ENCODE results near the gene PGC. TPM values are rescaled to one million over a fixed set of nuclear protein-coding genes. Genes with fewer than 3 reads are reported as not detected.

Gene PGC
- polyA plus RNA-seq, 3 donors, result not detected

- no peaks in the 10 kb centered on the region for H3K27me3 ChIP-seq (ENCODE audit: control insufficient read depth in 2 of 2, insufficient read depth in 2 of 2, low read length in 2 of 2)
- WGBS (ENCODE audit: insufficient coverage), result 95% methylated on average over 5 of the region's 6 CpGs
- Mint-ChIP-seq H3K9me3 (peaks cover 0 to 2% (median 0%) of the 10 kb centered on the region in 7 donors), H3K27me3 (ENCODE audit: low read depth in 3 of 3) (peaks cover 0 to 4% (median 0%) of the 10 kb centered on the region in 3 donors), H3K4me1 (peaks cover 5% of the 10 kb centered on the region), H3K4me3 (no peak overlapping the region), H3K36me3 (no peaks in the 10 kb centered on the region), H3K27ac (no peak overlapping the region)
- H3K9me3 ChIP-seq (replicated peaks in 1 of 2; ENCODE audit: control insufficient read depth in 1 of 2, insufficient read depth in 1 of 2, low read length in 2 of 2), result no peaks in the 10 kb centered on the region
- H2AFZ ChIP-seq (ENCODE audit: insufficient read depth, low read depth, low read length, poor library complexity, severe bottlenecking), result no peak overlapping the region
- H3K27ac ChIP-seq (ENCODE audit: low read depth in 1 of 2, low read length in 2 of 2), result no peak overlapping the region
- no peaks in the 10 kb centered on the region for H4K20me1 ChIP-seq (ENCODE audit: insufficient read depth, low read length)
- H3K36me3 ChIP-seq (replicated peaks in 1 of 2; ENCODE audit: control insufficient read depth in 1 of 2, insufficient read depth in 2 of 2, low read length in 2 of 2), result no peaks in the 10 kb centered on the region
- intact Hi-C loops (cut with micrococcal nuclease), result no loop called here
- no peak for DNase-seq
- no peak overlapping the region for H3K9ac ChIP-seq (ENCODE audit: insufficient read depth, low read length, poor library complexity, severe bottlenecking)
- H3K79me2 ChIP-seq (ENCODE audit: insufficient read depth, low read length), result no peaks in the 10 kb centered on the region
- no peak overlapping the region for H3K4me3 ChIP-seq (replicated peaks in 1 of 3; ENCODE audit: low read depth in 2 of 3, low read length in 3 of 3)
- no peak overlapping the region for H3K4me2 ChIP-seq (replicated peaks; ENCODE audit: extremely low read depth, low read length, poor library complexity, severe bottlenecking)
- no peaks in the 10 kb centered on the region for H3K4me1 ChIP-seq (ENCODE audit: control insufficient read depth in 1 of 2, insufficient read depth in 2 of 2, low read length in 2 of 2)
- TF ChIP-seq CTCF (IDR thresholded peaks at IDR 0.05), result no peak
These were observed 893 bp upstream of the PGC start for GRCh38 chr6:41748102-41748477.

- no peaks in the 10 kb centered on the region for H3K36me3 Mint-ChIP-seq
- H3K27ac Mint-ChIP-seq, result no peak overlapping the region
- H3K9me3 ChIP-seq (replicated peaks in 1 of 2; ENCODE audit: control insufficient read depth in 1 of 2, insufficient read depth in 1 of 2, low read length in 2 of 2), result no peaks in the 10 kb centered on the region
- H3K4me3 ChIP-seq (replicated peaks in 1 of 3; ENCODE audit: low read depth in 2 of 3, low read length in 3 of 3), result no peak overlapping the region
- peaks cover 0 to 6% (median 3%) of the 10 kb centered on the region in 3 donors for H3K27me3 Mint-ChIP-seq (ENCODE audit: low read depth in 3 of 3)
- no peak overlapping the region for H3K27ac ChIP-seq (ENCODE audit: low read depth in 1 of 2, low read length in 2 of 2)
- H3K4me1 ChIP-seq (ENCODE audit: control insufficient read depth in 1 of 2, insufficient read depth in 2 of 2, low read length in 2 of 2), result no peaks in the 10 kb centered on the region
- H2AFZ ChIP-seq (ENCODE audit: insufficient read depth, low read depth, low read length, poor library complexity, severe bottlenecking), result no peak overlapping the region
- H3K4me3 Mint-ChIP-seq, result no peak overlapping the region
- WGBS (ENCODE audit: insufficient coverage), result 96% methylated on average over 10 of the region's 10 CpGs
- H4K20me1 ChIP-seq (ENCODE audit: insufficient read depth, low read length), result no peaks in the 10 kb centered on the region
- H3K9ac ChIP-seq (ENCODE audit: insufficient read depth, low read length, poor library complexity, severe bottlenecking), result no peak overlapping the region
- peaks cover 0 to 2% (median 0%) of the 10 kb centered on the region in 7 donors for H3K9me3 Mint-ChIP-seq
- TF ChIP-seq CTCF (IDR thresholded peaks at IDR 0.05), result no peak
- no peak for DNase-seq
- intact Hi-C loops (cut with micrococcal nuclease), result no loop called here
- no peaks in the 10 kb centered on the region for H3K79me2 ChIP-seq (ENCODE audit: insufficient read depth, low read length)
- no peak overlapping the region for H3K4me2 ChIP-seq (replicated peaks; ENCODE audit: extremely low read depth, low read length, poor library complexity, severe bottlenecking)
- no peaks in the 10 kb centered on the region for H3K27me3 ChIP-seq (ENCODE audit: control insufficient read depth in 2 of 2, insufficient read depth in 2 of 2, low read length in 2 of 2)
- peaks cover 8% of the 10 kb centered on the region for H3K4me1 Mint-ChIP-seq
- H3K36me3 ChIP-seq (replicated peaks in 1 of 2; ENCODE audit: control insufficient read depth in 1 of 2, insufficient read depth in 2 of 2, low read length in 2 of 2), result no peaks in the 10 kb centered on the region
These were observed 1.1 kb downstream of the PGC start for GRCh38 chr6:41746107-41746506.

All from CD14-positive monocyte (primary cell).